Measurements from ENCODE around the gene MUC4. TPM values are rescaled to one million over a fixed set of nuclear protein-coding genes. Genes with fewer than 3 reads are reported as not detected.
"Not testable (repeated sequence)": the region's sequence is repeated elsewhere in the genome, so short reads cannot be mapped to it uniquely, and the experiment has no call there.

Gene MUC4
- total RNA-seq, 2 experiments from 2014 or later = 0.09 to 0.14 TPM

GRCh38 chr3:195796795-195797194 is 14.9 kb downstream of the MUC4 start:
- H3K4me1 Mint-ChIP-seq = peaks cover 1% of the 10 kb centered on the region
- POLR2A ChIA-PET = no interaction called here
- no peak for ATAC-seq

GRCh38 chr3:195794708-195795107 is 17.0 kb downstream of the MUC4 start:
- Mint-ChIP-seq H3K27ac (no peak overlapping the region), H3K27me3 (peaks cover 4% of the 10 kb centered on the region), H3K9me3 (ENCODE audit: low read depth) (no peaks in the 10 kb centered on the region), H3K4me1 (no peaks in the 10 kb centered on the region), H3K4me3 (no peak overlapping the region), H3K36me3 (ENCODE audit: low read depth) (no peaks in the 10 kb centered on the region)
- ChIA-PET CTCF (interaction anchor here (1.2 kb wide), 1 partner anchor 55 kb away, joined by 5 read pairs; no protein-coding TSS in a partner anchor), POLR2A (no interaction called here)
- intact Hi-C loops (cut with DNase I, micrococcal nuclease) = no loop called here
- DNase-seq (no peak), ATAC-seq (no peak)

More at GRCh38 chr3:195796795-195797194, 14.9 kb downstream of the MUC4 start:
- intact Hi-C loops (cut with DNase I, micrococcal nuclease) = no loop called here
- Mint-ChIP-seq H3K27me3 (peaks cover 4% of the 10 kb centered on the region), H3K9me3 (ENCODE audit: low read depth) (no peaks in the 10 kb centered on the region), H3K4me3 (no peak overlapping the region), H3K27ac (no peak overlapping the region), H3K36me3 (ENCODE audit: low read depth) (no peaks in the 10 kb centered on the region)
- CTCF ChIA-PET = no interaction called here
- DNase-seq = no peak

GRCh38 chr3:195792621-195793020 is 19.1 kb downstream of the MUC4 start:
- H3K4me3 Mint-ChIP-seq; POLR2A ChIA-PET; H3K27ac Mint-ChIP-seq; DNase-seq; H3K27me3 Mint-ChIP-seq; H3K36me3 Mint-ChIP-seq (ENCODE audit: low read depth); intact Hi-C loops (cut with DNase I, micrococcal nuclease); H3K9me3 Mint-ChIP-seq (ENCODE audit: low read depth); ATAC-seq; CTCF ChIA-PET: not testable (repeated sequence)
- peaks cover 16% of the 10 kb centered on the region for H3K4me1 Mint-ChIP-seq

- Mint-ChIP-seq H3K36me3 (ENCODE audit: low read depth) (peaks cover 11% of the 10 kb centered on the region), H3K4me3 (no peak overlapping the region), H3K4me1 (peaks cover 24% of the 10 kb centered on the region), H3K9me3 (ENCODE audit: low read depth) (peaks cover 14% of the 10 kb centered on the region), H3K27ac (no peak overlapping the region), H3K27me3 (peaks cover 2% of the 10 kb centered on the region)
- ATAC-seq = peak; percentile 19
- intact Hi-C loops (cut with DNase I, micrococcal nuclease) = no loop called here
- DNase-seq = no peak
- POLR2A ChIA-PET = interaction anchor here (0.6 kb wide), 1 partner anchor 21 kb away, joined by 3 read pairs; the partner anchor contains the start of gene MUC4
- CTCF ChIA-PET = no interaction called here
Observed at GRCh38 chr3:195790901-195791300, 20.8 kb downstream of the MUC4 start.

GRCh38 chr3:195788711-195789581 is 22.8 kb downstream of the MUC4 start:
- no peaks in the 10 kb centered on the region for H3K27me3 Mint-ChIP-seq
- peaks cover 17% of the 10 kb centered on the region for H3K36me3 Mint-ChIP-seq (ENCODE audit: low read depth)
- peaks cover 26% of the 10 kb centered on the region for H3K9me3 Mint-ChIP-seq (ENCODE audit: low read depth)
- ChIA-PET CTCF (no interaction called here), POLR2A (no interaction called here)
- DNase-seq (no peak), ATAC-seq (no peak)
- H3K4me3 Mint-ChIP-seq = peak overlapping the region; percentile 11
- H3K27ac Mint-ChIP-seq = peak overlapping the region; percentile 82
- intact Hi-C loops (cut with DNase I, micrococcal nuclease) = no loop called here
- peaks cover 41% of the 10 kb centered on the region for H3K4me1 Mint-ChIP-seq

GRCh38 chr3:195785781-195786405 is 25.8 kb downstream of the MUC4 start:
- Mint-ChIP-seq H3K9me3 (ENCODE audit: low read depth) (peaks cover 46% of the 10 kb centered on the region), H3K27ac (peak overlapping the region; percentile 56), H3K36me3 (ENCODE audit: low read depth) (peaks cover 22% of the 10 kb centered on the region), H3K4me1 (peaks cover 61% of the 10 kb centered on the region)
- H3K27me3 Mint-ChIP-seq; ATAC-seq; DNase-seq; CTCF ChIA-PET; POLR2A ChIA-PET; intact Hi-C loops (cut with DNase I, micrococcal nuclease); H3K4me3 Mint-ChIP-seq: not testable (repeated sequence)

- H3K27me3 Mint-ChIP-seq; DNase-seq; intact Hi-C loops (cut with DNase I, micrococcal nuclease); CTCF ChIA-PET; POLR2A ChIA-PET; H3K4me3 Mint-ChIP-seq; ATAC-seq: not testable (repeated sequence)
- peaks cover 50% of the 10 kb centered on the region for H3K9me3 Mint-ChIP-seq (ENCODE audit: low read depth)
- H3K36me3 Mint-ChIP-seq (ENCODE audit: low read depth) = peaks cover 26% of the 10 kb centered on the region
- peak overlapping the region; percentile 40 for H3K27ac Mint-ChIP-seq
- H3K4me1 Mint-ChIP-seq = peaks cover 60% of the 10 kb centered on the region
Observed at GRCh38 chr3:195784031-195784430, 27.7 kb downstream of the MUC4 start.

GRCh38 chr3:195781236-195781635 is 30.5 kb downstream of the MUC4 start:
- Mint-ChIP-seq H3K4me1 (peaks cover 49% of the 10 kb centered on the region), H3K36me3 (ENCODE audit: low read depth) (peaks cover 19% of the 10 kb centered on the region), H3K27ac (peak overlapping the region; percentile 56), H3K9me3 (ENCODE audit: low read depth) (peaks cover 49% of the 10 kb centered on the region)
- H3K4me3 Mint-ChIP-seq; CTCF ChIA-PET; DNase-seq; POLR2A ChIA-PET; ATAC-seq; H3K27me3 Mint-ChIP-seq; intact Hi-C loops (cut with DNase I, micrococcal nuclease): not testable (repeated sequence)

GRCh38 chr3:195777975-195778374 is 33.8 kb downstream of the MUC4 start:
- H3K36me3 Mint-ChIP-seq (ENCODE audit: low read depth) = peaks cover 7% of the 10 kb centered on the region
- peaks cover 24% of the 10 kb centered on the region for H3K4me1 Mint-ChIP-seq
- no peak for DNase-seq
- H3K27me3 Mint-ChIP-seq = no peaks in the 10 kb centered on the region
- H3K27ac Mint-ChIP-seq = peak overlapping the region; percentile 29
- intact Hi-C loops (cut with DNase I, micrococcal nuclease) = no loop called here
- POLR2A ChIA-PET = no interaction called here
- CTCF ChIA-PET = no interaction called here
- no peak overlapping the region for H3K4me3 Mint-ChIP-seq
- ATAC-seq = no peak
- peaks cover 30% of the 10 kb centered on the region for H3K9me3 Mint-ChIP-seq (ENCODE audit: low read depth)

GRCh38 chr3:195774917-195775316 is 36.8 kb downstream of the MUC4 start:
- POLR2A ChIA-PET = interaction anchor here (0.6 kb wide), 1 partner anchor 87 kb away, joined by 10 read pairs; no protein-coding TSS in a partner anchor
- intact Hi-C loops (cut with DNase I, micrococcal nuclease) = no loop called here
- peaks cover 12% of the 10 kb centered on the region for H3K9me3 Mint-ChIP-seq (ENCODE audit: low read depth)
- peaks cover 9% of the 10 kb centered on the region for H3K4me1 Mint-ChIP-seq
- peak; percentile 54 for DNase-seq
- H3K27me3 Mint-ChIP-seq = no peaks in the 10 kb centered on the region
- no peak overlapping the region for H3K27ac Mint-ChIP-seq
- ATAC-seq = peak; percentile 15
- no peak overlapping the region for H3K4me3 Mint-ChIP-seq
- peaks cover 4% of the 10 kb centered on the region for H3K36me3 Mint-ChIP-seq (ENCODE audit: low read depth)
- CTCF ChIA-PET = no interaction called here

GRCh38 chr3:195773956-195774537 is 37.7 kb downstream of the MUC4 start:
- Mint-ChIP-seq H3K4me1 (peaks cover 6% of the 10 kb centered on the region), H3K27me3 (no peaks in the 10 kb centered on the region), H3K27ac (no peak overlapping the region), H3K9me3 (ENCODE audit: low read depth) (peaks cover 10% of the 10 kb centered on the region), H3K36me3 (ENCODE audit: low read depth) (peaks cover under 1% of the 10 kb centered on the region), H3K4me3 (no peak overlapping the region)
- CTCF ChIA-PET = no interaction called here
- intact Hi-C loops (cut with DNase I, micrococcal nuclease) = no loop called here
- POLR2A ChIA-PET = interaction anchor here (0.6 kb wide), 1 partner anchor 88 kb away, joined by 10 read pairs; no protein-coding TSS in a partner anchor
- ATAC-seq (no peak), DNase-seq (no peak)

Data from activated CD4-positive, alpha-beta T cell treated with anti-CD3 and anti-CD28 coated beads for 36 hours (primary cell).